Hepatocyte (in vitro differentiated cells): ENCODE results near the gene TXLNA. TPM values are rescaled to one million over a fixed set of nuclear protein-coding genes. Genes with fewer than 3 reads are reported as not detected.

Source experiments
- DNase-seq: peaks from one replicate; pipeline ENCODE4 v3.0.0-alpha.2; 2016; ENCODE audit warnings: low spot score
- H2AFZ ChIP-seq: fragments of 200-600 bp; sonication (generic); 2 replicates; pipeline ENCODE4 v1.6.0; 2016; ENCODE audit warnings: antibody characterized with exemption, mild to moderate bottlenecking
- H3K27ac ChIP-seq: fragments of 200-600 bp; sonication (generic); 2 replicates; pipeline ENCODE4 v1.5.1; 2016; ENCODE audit warnings: mild to moderate bottlenecking
- H3K27me3 ChIP-seq: fragments of 200-600 bp; sonication (generic); 2 replicates; pipeline ENCODE4 v1.6.1; 2016
- H3K36me3 ChIP-seq: fragments of 200-600 bp; sonication (generic); replicated peaks from 2 replicates; pipeline ENCODE4 v1.5.1; 2016; ENCODE audit warnings: low read depth; ENCODE audit not compliant: insufficient read depth
- H3K4me1 ChIP-seq: fragments of 200-600 bp; sonication (generic); 2 replicates; pipeline ENCODE4 v1.5.1; 2016; ENCODE audit warnings: mild to moderate bottlenecking, moderate library complexity; ENCODE audit not compliant: insufficient read depth
- H3K4me2 ChIP-seq: fragments of 200-600 bp; sonication (generic); 2 replicates; pipeline ENCODE4 v1.6.0; 2016
- H3K4me3 ChIP-seq: fragments of 200-600 bp; sonication (generic); 2 replicates; pipeline ENCODE4 v1.5.1; 2016; ENCODE audit warnings: mild to moderate bottlenecking
- H3K79me2 ChIP-seq: fragments of 200-600 bp; sonication (generic); 2 replicates; pipeline ENCODE4 v1.6.0; 2017; ENCODE audit warnings: mild to moderate bottlenecking
- H3K9me2 ChIP-seq: fragments of 200-600 bp; sonication (generic); replicated peaks from 2 replicates; pipeline ENCODE4 v1.6.0; 2017; ENCODE audit warnings: mild to moderate bottlenecking; ENCODE audit not compliant: insufficient read depth
- H3K9me3 ChIP-seq: fragments of 200-600 bp; sonication (generic); 2 replicates; pipeline ENCODE4 v1.5.1; 2016; ENCODE audit warnings: low read depth, mild to moderate bottlenecking
- H4K20me1 ChIP-seq: fragments of 200-600 bp; sonication (generic); 2 replicates; pipeline ENCODE4 v1.6.0; 2016; ENCODE audit warnings: mild to moderate bottlenecking; ENCODE audit not compliant: insufficient read depth, poor library complexity, severe bottlenecking
- EZH2 ChIP-seq: fragments of 200-600 bp; sonication (generic); IDR thresholded peaks from 2 replicates; pipeline ENCODE4 v1.6.1; 2016; ENCODE audit warnings: antibody characterized with exemption, mild to moderate bottlenecking, borderline replicate concordance
- EZH2phosphoT487 ChIP-seq: fragments of 200-600 bp; sonication (generic); IDR thresholded peaks from one replicate; pipeline ENCODE4 v1.6.1; 2018; ENCODE audit warnings: antibody characterized with exemption, mild to moderate bottlenecking, low read depth, moderate library complexity; ENCODE audit not compliant: unreplicated experiment, severe bottlenecking
- WGBS: methylation state at CpG from one replicate; pipeline ENCODE4 v1.1.6; 2016; ENCODE audit warnings: low lambda C conversion rate; ENCODE audit errors: missing lambda C conversion rate; 5-methylcytosine and 5-hydroxymethylcytosine counted together
- polyA plus RNA-seq: library from polyadenylated mRNA; unstranded; fragments of >200 nt; fragmentation: Nextera tagmentation; extraction: Ambion mirVana; gene quantifications from 2 replicates; pipeline ENCODE4 v1.2.1, GENCODE V29; 2016
- total RNA-seq: library from RNA; depleted of rRNA; stranded (reverse); fragments of >200 nt; gene quantifications from 2 replicates; pipeline ENCODE4 v1.2.3, GENCODE V29; 2014
- TF ChIP-seq, protein P1 (sequence below): fragments of 200-600 bp; sonication (generic); IDR thresholded peaks from 2 replicates; pipeline ENCODE4 v1.5.1; 2016; ENCODE audit warnings: antibody characterized with exemption, mild to moderate bottlenecking; ENCODE audit not compliant: poor library complexity

The TXLNA gene
- total and polyA plus RNA-seq, 2 experiments from 2014 or later = 41.2 to 52.7 TPM

DNA sequence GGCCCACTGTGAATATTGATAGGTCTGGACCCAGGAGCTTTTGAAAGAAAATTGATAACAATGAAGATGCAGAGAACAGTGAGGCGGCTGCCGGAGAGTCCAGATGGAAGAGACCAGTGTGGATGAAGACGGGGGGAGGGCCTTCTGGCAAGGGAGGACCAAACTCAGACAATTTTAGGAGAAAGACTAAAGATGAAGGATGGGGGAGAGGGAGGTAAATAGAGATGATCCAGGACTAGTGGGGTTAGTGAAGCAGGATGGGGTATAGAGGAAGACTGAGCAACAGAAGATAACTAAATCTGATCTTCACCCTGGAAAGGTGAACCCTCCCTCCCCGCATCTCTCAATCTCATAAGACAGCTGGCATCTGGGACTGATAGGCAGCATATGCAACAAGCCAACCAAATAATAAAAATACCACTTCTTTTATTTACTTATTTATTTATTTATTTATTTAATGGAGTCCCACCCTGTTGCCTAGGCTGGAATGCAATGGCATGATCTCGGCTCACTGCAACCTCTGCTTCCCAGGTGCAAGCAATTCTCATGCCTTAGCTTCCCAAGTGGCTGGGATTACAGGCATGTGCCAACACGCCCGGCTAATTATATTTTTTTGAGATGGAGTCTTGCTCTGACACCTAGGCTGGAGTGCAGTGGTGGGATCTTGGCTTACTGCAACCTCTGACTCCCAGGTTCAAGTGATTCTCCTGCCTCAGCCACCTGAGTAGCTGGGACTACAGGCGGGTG, 53.3 kb downstream of the TXLNA start:
- H3K9me2 ChIP-seq = no peaks in the 10 kb centered on the region
- no peak overlapping the region for H3K4me3 ChIP-seq
- H4K20me1 ChIP-seq = no peaks in the 10 kb centered on the region
- no peak for DNase-seq
- H2AFZ ChIP-seq = no peak overlapping the region
- no peaks in the 10 kb centered on the region for H3K79me2 ChIP-seq
- WGBS = 95% methylated on average over 8 of the region's 8 CpGs
- TF ChIP-seq EZH2phosphoT487 = no peak
- TF ChIP-seq, protein P1, sequence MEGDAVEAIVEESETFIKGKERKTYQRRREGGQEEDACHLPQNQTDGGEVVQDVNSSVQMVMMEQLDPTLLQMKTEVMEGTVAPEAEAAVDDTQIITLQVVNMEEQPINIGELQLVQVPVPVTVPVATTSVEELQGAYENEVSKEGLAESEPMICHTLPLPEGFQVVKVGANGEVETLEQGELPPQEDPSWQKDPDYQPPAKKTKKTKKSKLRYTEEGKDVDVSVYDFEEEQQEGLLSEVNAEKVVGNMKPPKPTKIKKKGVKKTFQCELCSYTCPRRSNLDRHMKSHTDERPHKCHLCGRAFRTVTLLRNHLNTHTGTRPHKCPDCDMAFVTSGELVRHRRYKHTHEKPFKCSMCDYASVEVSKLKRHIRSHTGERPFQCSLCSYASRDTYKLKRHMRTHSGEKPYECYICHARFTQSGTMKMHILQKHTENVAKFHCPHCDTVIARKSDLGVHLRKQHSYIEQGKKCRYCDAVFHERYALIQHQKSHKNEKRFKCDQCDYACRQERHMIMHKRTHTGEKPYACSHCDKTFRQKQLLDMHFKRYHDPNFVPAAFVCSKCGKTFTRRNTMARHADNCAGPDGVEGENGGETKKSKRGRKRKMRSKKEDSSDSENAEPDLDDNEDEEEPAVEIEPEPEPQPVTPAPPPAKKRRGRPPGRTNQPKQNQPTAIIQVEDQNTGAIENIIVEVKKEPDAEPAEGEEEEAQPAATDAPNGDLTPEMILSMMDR = no peak
- no peak for TF ChIP-seq EZH2
- H3K27me3 ChIP-seq = no peaks in the 10 kb centered on the region
- no peak overlapping the region for H3K4me2 ChIP-seq
- H3K4me1 ChIP-seq = no peaks in the 10 kb centered on the region
- H3K9me3 ChIP-seq = no peaks in the 10 kb centered on the region
- H3K36me3 ChIP-seq = no peaks in the 10 kb centered on the region
- H3K27ac ChIP-seq = no peak overlapping the region

DNA sequence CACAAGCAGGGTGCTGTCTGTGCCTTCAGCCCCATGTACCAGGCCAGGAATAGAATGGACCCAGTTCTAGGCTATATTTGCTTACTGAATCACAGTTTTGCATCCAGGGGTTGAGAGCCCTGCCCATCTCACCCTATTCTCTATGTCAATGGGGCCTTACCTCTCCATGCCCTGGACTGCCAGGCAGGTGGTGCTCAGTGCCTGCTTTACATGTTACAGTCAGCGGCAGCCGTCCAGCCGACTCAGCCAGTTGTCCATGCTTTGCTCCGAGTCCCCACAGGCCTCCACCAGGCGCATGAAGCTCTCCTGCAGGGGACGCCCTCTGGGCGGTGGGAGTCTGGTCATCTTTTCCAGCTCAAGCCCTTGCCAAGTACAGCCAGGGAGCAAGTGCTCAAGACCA, 55.3 kb downstream of the TXLNA start:
- TF ChIP-seq, protein P1 = no peak
- TF ChIP-seq EZH2 (no peak), EZH2phosphoT487 (no peak)
- no peak for DNase-seq
- H3K79me2 ChIP-seq = no peaks in the 10 kb centered on the region
- H3K9me2 ChIP-seq = no peaks in the 10 kb centered on the region
- no peak overlapping the region for H3K27ac ChIP-seq
- 91% methylated on average over 7 of the region's 7 CpGs for WGBS
- H4K20me1 ChIP-seq = no peaks in the 10 kb centered on the region
- no peaks in the 10 kb centered on the region for H3K9me3 ChIP-seq
- H2AFZ ChIP-seq = no peak overlapping the region
- no peaks in the 10 kb centered on the region for H3K36me3 ChIP-seq
- no peaks in the 10 kb centered on the region for H3K27me3 ChIP-seq
- H3K4me2 ChIP-seq = no peak overlapping the region
- no peaks in the 10 kb centered on the region for H3K4me1 ChIP-seq
- H3K4me3 ChIP-seq = no peak overlapping the region

DNA sequence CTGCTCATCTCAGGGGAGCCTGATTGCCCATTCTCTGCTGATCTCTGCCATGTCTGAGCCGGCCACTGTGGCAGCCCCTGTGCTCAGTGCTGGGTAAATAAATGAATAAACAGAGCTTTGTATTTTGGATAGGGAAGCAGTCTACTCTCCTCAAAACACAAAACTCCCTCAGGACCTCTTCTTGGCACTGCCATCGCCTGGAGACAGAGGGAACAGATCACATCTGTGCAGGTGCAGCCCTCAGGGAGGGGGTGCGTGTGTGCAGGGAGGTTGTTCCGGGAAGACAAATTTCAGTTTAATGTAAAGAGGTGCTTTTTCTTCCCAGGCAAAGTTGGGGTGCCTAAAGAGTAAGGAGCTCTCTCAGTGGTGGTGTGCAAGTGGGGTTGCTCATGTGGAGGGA, 59.9 kb downstream of the TXLNA start:
- Histone ChIP-seq H3K9me2 (no peaks in the 10 kb centered on the region), H3K79me2 (peaks cover 2% of the 10 kb centered on the region), H4K20me1 (no peaks in the 10 kb centered on the region), H3K4me2 (peak overlapping the region; percentile 99), H3K27me3 (no peaks in the 10 kb centered on the region), H3K36me3 (no peaks in the 10 kb centered on the region), H3K9me3 (no peaks in the 10 kb centered on the region), H3K4me3 (no peak overlapping the region), H3K27ac (no peak overlapping the region), H2AFZ (peak overlapping the region; percentile 94), H3K4me1 (peaks cover 4% of the 10 kb centered on the region)
- no peak for DNase-seq
- 54% methylated on average over 4 of the region's 4 CpGs for WGBS
- no peak for TF ChIP-seq EZH2
- TF ChIP-seq, protein P1 = no peak
